IMR-90 (cell line): ENCODE data around the gene ANO9. TPM values are rescaled to one million over a fixed set of nuclear protein-coding genes. Genes with fewer than 3 reads are reported as not detected.

Experiments
- ATAC-seq: fragments of 200-7000 bp; cut with Tn5 transposase; 2 replicates; pipeline ENCODE4 v1.9.1; 2020; ENCODE audit warnings: low read depth, mild to moderate bottlenecking, moderate library complexity
- BruUV-seq: library from RNA; stranded (reverse); fragments of 400-500 nt; replicated peaks from 2 replicates; lab custom pipeline; 2021; lab: Mats Ljungman, UMichigan
- CTCF ChIA-PET: fragments of 300-600 bp; formaldehyde crosslinking; extraction: SDS; loops from one replicate; lab custom pipeline; 2021; ENCODE audit warnings: antibody characterized with exemption; lab: Yijun Ruan, JAX
- POLR2A ChIA-PET: fragments of 300-600 bp; sonication (Branson Sonifier 250); formaldehyde crosslinking; loops from one replicate; lab custom pipeline; 2022; ENCODE audit warnings: antibody characterized with exemption; ENCODE audit not compliant: unreplicated experiment; lab: Charles Lee
- DNase-seq: peaks from one replicate; pipeline ENCODE4 v3.0.0; 2013
- H2AFZ ChIP-seq: replicated peaks from 2 replicates; pipeline ENCODE3; 2013; ENCODE audit warnings: low read length, mild to moderate bottlenecking; ENCODE audit not compliant: poor library complexity
- H2AK5ac ChIP-seq: 2 replicates; pipeline ENCODE4 v1.6.1; 2013; ENCODE audit warnings: low read depth, low read length, inconsistent platforms
- H2AK9ac ChIP-seq: replicated peaks from 2 replicates; pipeline ENCODE3; 2013; ENCODE audit warnings: mild to moderate bottlenecking, low read depth, low read length, moderate library complexity; ENCODE audit not compliant: poor library complexity
- H2BK120ac ChIP-seq: 2 replicates; pipeline ENCODE4 v1.6.1; 2013; ENCODE audit warnings: low read depth, low read length, inconsistent platforms
- H2BK15ac ChIP-seq: 3 replicates; pipeline ENCODE4 v1.6.1; 2013; ENCODE audit warnings: low read depth, low read length, inconsistent platforms
- H2BK20ac ChIP-seq: 2 replicates; pipeline ENCODE4 v1.6.1; 2013; ENCODE audit warnings: low read depth, mild to moderate bottlenecking, inconsistent platforms, low read length, moderate library complexity
- H2BK5ac ChIP-seq: 2 replicates; pipeline ENCODE4 v1.6.1; 2013; ENCODE audit warnings: mild to moderate bottlenecking, low read depth, low read length, inconsistent platforms; ENCODE audit not compliant: poor library complexity, severe bottlenecking
- H3K14ac ChIP-seq: replicated peaks from 2 replicates; pipeline ENCODE4 v1.6.1; 2013; ENCODE audit warnings: low read depth, low read length, inconsistent platforms
- H3K18ac ChIP-seq: 2 replicates; pipeline ENCODE4 v1.6.1; 2013; ENCODE audit warnings: low read depth, low read length, control low read depth
- H3K23ac ChIP-seq: 2 replicates; pipeline ENCODE4 v1.6.1; 2013; ENCODE audit warnings: low read depth, low read length, inconsistent platforms
- H3K27ac ChIP-seq: 2 replicates; pipeline ENCODE4 v1.5.1; 2013; ENCODE audit warnings: mild to moderate bottlenecking, control low read depth, low read length; ENCODE audit not compliant: insufficient read depth
- H3K27me3 ChIP-seq: 2 replicates; pipeline ENCODE4 v1.6.1; 2013; ENCODE audit warnings: low read length; ENCODE audit not compliant: control insufficient read depth, insufficient read depth
- H3K36me3 ChIP-seq: 2 replicates; pipeline ENCODE4 v1.6.1; 2013; ENCODE audit warnings: low read length, mixed read lengths; ENCODE audit not compliant: control insufficient read depth, insufficient read depth
- H3K4ac ChIP-seq: 2 replicates; pipeline ENCODE4 v1.6.1; 2013; ENCODE audit warnings: low read depth, low read length, inconsistent platforms
- H3K4me1 ChIP-seq: 2 replicates; pipeline ENCODE4 v1.6.1; 2013; ENCODE audit warnings: low read length, mixed read lengths; ENCODE audit not compliant: control insufficient read depth, insufficient read depth
- H3K4me2 ChIP-seq: 2 replicates; pipeline ENCODE4 v1.6.1; 2013; ENCODE audit warnings: low read depth, mild to moderate bottlenecking, control low read depth, low read length, moderate library complexity
- H3K4me3 ChIP-seq: 2 replicates; pipeline ENCODE4 v1.5.1; 2013; ENCODE audit warnings: low read depth, mild to moderate bottlenecking, control low read depth, low read length, moderate library complexity; ENCODE audit not compliant: insufficient read depth
- H3K56ac ChIP-seq: 2 replicates; pipeline ENCODE4 v1.6.1; 2013; ENCODE audit warnings: low read length, inconsistent platforms; ENCODE audit not compliant: insufficient read depth; ENCODE audit errors: extremely low read depth
- H3K79me1 ChIP-seq, 2 experiments: 2 replicates each; pipeline ENCODE4 v1.6.1; 2013; ENCODE audit warnings: low read length in 2 of 2, inconsistent platforms in 1 of 2, low read depth in 1 of 2
- H3K9ac ChIP-seq: 2 replicates; pipeline ENCODE4 v1.6.1; 2013; ENCODE audit warnings: low read depth, low read length, control low read depth
- H3K9me1 ChIP-seq: 2 replicates; pipeline ENCODE4 v1.6.1; 2013; ENCODE audit warnings: low read length, inconsistent platforms; ENCODE audit not compliant: insufficient read depth
- H3K9me3 ChIP-seq: 2 replicates; pipeline ENCODE4 v1.6.1; 2013; ENCODE audit warnings: low read length; ENCODE audit not compliant: control insufficient read depth, insufficient read depth
- H4K20me1 ChIP-seq: 2 replicates; pipeline ENCODE4 v1.6.1; 2013; ENCODE audit warnings: low read length, inconsistent platforms; ENCODE audit not compliant: insufficient read depth
- H4K5ac ChIP-seq: 2 replicates; pipeline ENCODE4 v1.6.1; 2013; ENCODE audit warnings: mild to moderate bottlenecking, low read depth, low read length, control low read depth
- H4K8ac ChIP-seq, 2 experiments: 2 replicates each; pipeline ENCODE4 v1.6.1; 2013; ENCODE audit warnings: low read depth in 2 of 2, low read length in 2 of 2, control low read depth in 1 of 2, inconsistent platforms in 1 of 2
- H4K91ac ChIP-seq: 2 replicates; pipeline ENCODE4 v1.6.1; 2013; ENCODE audit warnings: low read depth, low read length, inconsistent platforms; ENCODE audit not compliant: insufficient read depth
- BHLHE40 ChIP-seq: fragments of 150-350 bp; IDR thresholded peaks from 2 replicates; pipeline ENCODE4 v1.6.1; 2016; ENCODE audit warnings: mild to moderate bottlenecking, low read depth, low read length
- CEBPB ChIP-seq: IDR thresholded peaks from 2 replicates; pipeline ENCODE4 v1.6.1; 2012; ENCODE audit warnings: low read depth, low read length, improper control_type of control experiment
- CHD1 ChIP-seq: IDR thresholded peaks from 2 replicates; pipeline ENCODE4 v1.6.1; 2012; ENCODE audit warnings: low read depth, low read length, improper control_type of control experiment
- FOS ChIP-seq: fragments of 150-350 bp; IDR thresholded peaks from 2 replicates; pipeline ENCODE4 v1.6.1; 2016; ENCODE audit warnings: low read depth, low read length
- MAFK ChIP-seq: IDR thresholded peaks from 2 replicates; pipeline ENCODE4 v1.6.1; 2012; ENCODE audit warnings: low read depth, low read length, improper control_type of control experiment
- MAZ ChIP-seq: IDR thresholded peaks from 2 replicates; pipeline ENCODE4 v1.6.1; 2012; ENCODE audit warnings: low read depth, mild to moderate bottlenecking, low read length, improper control_type of control experiment, moderate library complexity, borderline replicate concordance
- MXI1 ChIP-seq: IDR thresholded peaks from 2 replicates; pipeline ENCODE4 v1.6.1; 2012; ENCODE audit warnings: low read depth, mild to moderate bottlenecking, low read length, moderate library complexity, borderline replicate concordance
- POLR2A ChIP-seq: IDR thresholded peaks from 2 replicates; pipeline ENCODE4 v1.6.1; 2012; ENCODE audit warnings: mild to moderate bottlenecking, low read depth, low read length
- RFX5 ChIP-seq: IDR thresholded peaks from 2 replicates; pipeline ENCODE4 v1.8.0; 2012; ENCODE audit warnings: low read depth, mild to moderate bottlenecking, low read length, moderate library complexity
- SMC3 ChIP-seq: fragments of 150-350 bp; IDR thresholded peaks from 2 replicates; pipeline ENCODE4 v1.6.1; 2016; ENCODE audit warnings: low read depth, mild to moderate bottlenecking, antibody characterized with exemption, low read length, moderate library complexity
- WGBS, 2 experiments: methylation state at CpG; one replicate each; pipeline versions ENCODE4 v1.1.5 to v1.1.7; 2013; ENCODE audit warnings: missing lambda C conversion rate in 2 of 2; ENCODE audit not compliant: insufficient read length in 1 of 2; ENCODE audit errors: extremely low coverage in 2 of 2; 5-methylcytosine and 5-hydroxymethylcytosine counted together
- dilution Hi-C: fragments of 300-500 bp; cut with HindIII; formaldehyde crosslinking; loops from one replicate; pipeline ENCODE4 v1.14.3; 2018; ENCODE audit warnings: low sequenced_read_pairs; ENCODE audit not compliant: unreplicated experiment
- in situ Hi-C: fragments of 300-500 bp; cut with MboI; formaldehyde crosslinking; loops from 3 replicates; pipeline ENCODE4 v1.14.3; 2019; ENCODE audit warnings: low sequenced_read_pairs, inconsistent platforms, mixed read lengths
- intact Hi-C: fragments of 100-400 bp; cut with micrococcal nuclease; formaldehyde crosslinking; loops from 2 replicates; pipeline ENCODE4 v1.10.0; 2022
- polyA plus RNA-seq, 3 experiments: library from polyadenylated mRNA; depleted of rRNA; stranded (reverse); fragments of >200 nt; gene quantifications; 2 replicates each; pipeline ENCODE4 v1.2.3, GENCODE V29; 2012; ENCODE audit warnings: low replicate concordance in 1 of 3
- total RNA-seq: library from RNA; depleted of rRNA; stranded (reverse); fragments of >200 nt; gene quantifications from 2 replicates; pipeline ENCODE4 v1.2.3, GENCODE V29; 2012
- TF ChIP-seq, protein P1 (sequence below): conservative IDR thresholded peaks from 2 replicates; pipeline ENCODE4 v1.5.1; 2012; ENCODE audit warnings: mild to moderate bottlenecking, low read depth, low read length, improper control_type of control experiment

The ANO9 gene
- total and polyA plus RNA-seq, 2 of the 4 experiments (the other 2 are of a cell fraction) = not detected

DNA sequence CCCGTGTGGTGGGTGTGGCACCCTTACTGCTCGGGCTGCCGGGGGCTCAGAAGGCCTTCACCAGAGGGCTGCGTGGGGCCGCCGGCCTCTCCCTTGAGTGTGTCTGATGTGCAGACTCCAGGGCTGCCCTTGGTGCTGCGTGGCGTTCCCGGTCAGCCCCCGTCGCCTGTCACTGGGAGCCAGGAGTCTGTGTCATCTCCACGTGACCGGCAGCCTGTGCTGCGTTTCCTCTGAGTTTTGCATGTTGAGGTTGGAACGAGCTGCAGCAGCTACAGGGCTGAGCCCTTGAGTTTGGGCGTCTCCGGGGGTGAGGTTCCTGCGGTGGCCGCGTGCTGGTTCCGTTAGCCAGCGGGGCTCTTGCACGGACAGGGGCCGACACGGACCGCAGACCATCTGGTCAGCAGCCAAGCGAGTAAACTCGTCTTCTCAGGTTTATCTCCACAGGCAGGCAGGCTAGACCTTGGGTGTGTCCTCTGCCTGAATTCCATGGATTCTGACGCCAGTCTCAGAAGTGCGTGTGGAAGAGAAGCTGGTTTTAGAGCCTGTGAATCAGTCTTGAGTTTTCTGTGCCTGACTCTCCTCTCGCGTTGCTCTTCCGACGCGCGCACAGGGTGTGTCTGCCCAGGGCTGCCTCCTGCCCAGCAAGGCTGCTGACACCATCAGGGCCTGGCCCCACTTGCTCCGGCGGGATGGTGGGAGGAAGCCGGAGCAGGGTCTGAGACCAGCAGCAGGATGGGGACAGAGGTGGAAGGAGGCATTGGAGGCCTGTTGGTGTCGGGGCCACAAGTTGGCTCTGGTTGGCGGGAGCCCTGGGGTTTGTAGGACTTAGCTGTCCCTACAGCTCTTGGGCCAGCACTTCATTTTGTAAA is 18.8 kb upstream of the ANO9 start:
- Histone ChIP-seq H3K27me3 (no peaks in the 10 kb centered on the region), H3K9me3 (no peaks in the 10 kb centered on the region), H3K4me1 (no peaks in the 10 kb centered on the region), H4K5ac (no peak overlapping the region), H2BK15ac (no peak overlapping the region), H3K4me3 (no peak overlapping the region), H2AK5ac (no peak overlapping the region), H3K4ac (no peak overlapping the region), H3K4me2 (no peak overlapping the region), H2AFZ (no peak overlapping the region), H3K79me1 (peaks cover 12 to 59% of the 10 kb centered on the region in 2 experiments), H2AK9ac (peak overlapping the region; percentile 55), H4K8ac (no peak overlapping the region), H3K23ac (no peak overlapping the region), H4K20me1 (peaks cover 23% of the 10 kb centered on the region), H3K18ac (no peak overlapping the region), H3K36me3 (peaks cover 36% of the 10 kb centered on the region), H4K91ac (no peak overlapping the region), H3K56ac (no peak overlapping the region), H2BK20ac (no peak overlapping the region), H3K9me1 (0 out of 2 replicates have a peak, but pooled peaks cover 7% of the 10 kb centered on the region), H3K9ac (no peak overlapping the region), H2BK120ac (no peak overlapping the region), H3K14ac (no peak overlapping the region), H2BK5ac (no peak overlapping the region), H3K27ac (no peak overlapping the region)
- TF ChIP-seq MAFK (no peak), MAZ (no peak), FOS (no peak), CEBPB (no peak), BHLHE40 (no peak), RFX5 (no peak), CHD1 (no peak), SMC3 (no peak), MXI1 (no peak), POLR2A (no peak)
- TF ChIP-seq, protein P1, sequence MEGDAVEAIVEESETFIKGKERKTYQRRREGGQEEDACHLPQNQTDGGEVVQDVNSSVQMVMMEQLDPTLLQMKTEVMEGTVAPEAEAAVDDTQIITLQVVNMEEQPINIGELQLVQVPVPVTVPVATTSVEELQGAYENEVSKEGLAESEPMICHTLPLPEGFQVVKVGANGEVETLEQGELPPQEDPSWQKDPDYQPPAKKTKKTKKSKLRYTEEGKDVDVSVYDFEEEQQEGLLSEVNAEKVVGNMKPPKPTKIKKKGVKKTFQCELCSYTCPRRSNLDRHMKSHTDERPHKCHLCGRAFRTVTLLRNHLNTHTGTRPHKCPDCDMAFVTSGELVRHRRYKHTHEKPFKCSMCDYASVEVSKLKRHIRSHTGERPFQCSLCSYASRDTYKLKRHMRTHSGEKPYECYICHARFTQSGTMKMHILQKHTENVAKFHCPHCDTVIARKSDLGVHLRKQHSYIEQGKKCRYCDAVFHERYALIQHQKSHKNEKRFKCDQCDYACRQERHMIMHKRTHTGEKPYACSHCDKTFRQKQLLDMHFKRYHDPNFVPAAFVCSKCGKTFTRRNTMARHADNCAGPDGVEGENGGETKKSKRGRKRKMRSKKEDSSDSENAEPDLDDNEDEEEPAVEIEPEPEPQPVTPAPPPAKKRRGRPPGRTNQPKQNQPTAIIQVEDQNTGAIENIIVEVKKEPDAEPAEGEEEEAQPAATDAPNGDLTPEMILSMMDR = no peak
- 96% methylated on average over 11 of the region's 41 CpGs; no CpG with 5 or more reads in 1 of the 2 experiments for WGBS, 2 experiments
- no peak for ATAC-seq
- intact Hi-C loops (no loop called here), dilution Hi-C loops (no loop called here), in situ Hi-C loops (no loop called here)
- ChIA-PET POLR2A (no interaction called here), CTCF (no interaction called here)
- BruUV-seq = no TSS peak
- DNase-seq = no peak
